ENCODE data around the gene KRTAP4-2.
"Not testable (repeated sequence)": the region's sequence is repeated elsewhere in the genome, so short reads cannot be mapped to it uniquely, and the experiment has no call there.

KRTAP4-2 gene

GRCh38 chr17:41177727-41178271 lies at the start of gene KRTAP4-2:
TSS of gene KRTAP4-2 (minus strand) at chr17:41178221. CDS start at chr17:41178164, 57 bp downstream.
- no peak for DNase-seq (ENCODE audit: low read depth, low spot score)

DNA sequence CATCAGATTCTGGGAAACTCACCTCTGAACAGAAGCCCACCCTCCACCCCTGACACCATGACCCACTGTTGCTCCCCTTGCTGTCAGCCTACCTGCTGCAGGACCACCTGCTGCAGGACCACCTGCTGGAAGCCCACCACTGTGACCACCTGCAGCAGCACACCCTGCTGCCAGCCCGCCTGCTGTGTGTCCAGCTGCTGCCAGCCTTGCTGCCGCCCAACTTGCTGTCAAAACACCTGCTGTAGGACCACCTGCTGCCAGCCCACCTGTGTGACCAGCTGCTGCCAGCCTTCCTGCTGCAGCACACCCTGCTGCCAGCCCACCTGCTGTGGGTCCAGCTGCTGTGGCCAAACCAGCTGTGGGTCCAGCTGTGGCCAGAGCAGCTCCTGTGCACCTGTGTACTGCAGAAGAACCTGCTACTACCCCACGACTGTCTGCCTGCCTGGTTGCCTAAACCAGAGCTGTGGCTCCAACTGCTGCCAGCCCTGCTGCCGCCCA lies 48.6 kb upstream of the KRTAP4-2 start, which contains the start of gene KRTAP9-2:
Gene KRTAP9-2 (plus strand): TSS at position 51 of the 498 bp plus-strand sequence. CDS start 7 bp downstream, at position 58.
- DNase-seq (ENCODE audit: low read depth, low spot score) = not testable (repeated sequence)

DNA sequence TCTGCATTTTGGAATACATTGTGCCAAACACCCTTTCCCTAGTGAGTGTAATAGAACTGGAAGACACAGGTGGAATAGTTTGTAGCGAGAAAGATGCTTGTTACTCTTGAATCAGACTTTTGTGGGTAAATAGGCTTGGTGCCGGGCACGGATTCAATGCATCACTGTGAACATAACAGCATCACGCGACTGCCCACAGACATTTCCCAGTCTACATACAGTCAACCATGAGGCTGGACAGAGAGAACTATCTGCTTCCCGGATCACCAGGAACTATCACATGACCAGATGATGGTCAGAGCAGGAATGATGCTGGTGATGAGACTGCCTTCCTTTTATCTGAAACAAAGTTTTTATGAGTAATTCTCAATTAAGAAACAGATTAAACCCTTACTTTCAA lies 48.0 kb upstream of the KRTAP4-2 start:
- DNase-seq (ENCODE audit: low read depth, low spot score) = no peak

- no peak for DNase-seq (ENCODE audit: low read depth, low spot score)
These were observed 45.8 kb upstream of the KRTAP4-2 start for GRCh38 chr17:41223821-41224220.

- DNase-seq (ENCODE audit: low read depth, low spot score) = no peak
These were observed 37.7 kb upstream of the KRTAP4-2 start for GRCh38 chr17:41215681-41216080.

DNA sequence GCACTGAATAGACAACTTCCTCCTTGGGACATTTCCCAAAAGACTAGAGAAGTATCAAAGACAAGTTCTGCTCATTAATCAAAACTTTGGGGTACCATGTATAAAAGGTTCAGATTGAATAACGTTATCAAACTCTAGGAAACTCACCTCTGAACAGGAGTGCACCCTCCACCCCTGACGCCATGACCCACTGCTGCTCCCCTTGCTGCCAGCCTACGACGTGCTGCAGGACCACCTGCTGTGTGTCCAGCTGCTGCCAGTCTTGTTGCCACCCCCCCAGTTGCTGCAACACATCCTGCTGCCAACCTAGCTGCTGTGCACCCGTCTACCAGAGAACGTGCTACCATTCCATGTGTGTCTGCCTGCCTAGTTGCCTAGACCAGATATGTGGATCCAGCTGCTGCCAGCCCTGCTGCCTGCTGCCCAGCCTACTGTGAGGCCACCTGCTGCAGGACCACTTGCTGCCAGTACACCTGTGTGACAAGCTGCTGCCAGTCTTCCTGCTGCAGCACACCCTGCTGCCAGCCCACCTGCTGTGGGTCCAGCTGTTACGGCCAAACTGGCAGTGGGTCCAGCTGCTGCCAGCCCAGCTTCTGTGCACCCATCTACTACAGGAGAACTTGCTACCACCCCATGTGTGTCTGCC lies 34.6 kb upstream of the KRTAP4-2 start:
- DNase-seq (ENCODE audit: low read depth, low spot score) = no peak

GRCh38 chr17:41211845-41212466 lies 33.9 kb upstream of the KRTAP4-2 start:
- no peak for DNase-seq (ENCODE audit: low read depth, low spot score)

- DNase-seq (ENCODE audit: low read depth, low spot score) = no peak
These were observed 21.5 kb upstream of the KRTAP4-2 start for GRCh38 chr17:41199421-41200078.

DNA sequence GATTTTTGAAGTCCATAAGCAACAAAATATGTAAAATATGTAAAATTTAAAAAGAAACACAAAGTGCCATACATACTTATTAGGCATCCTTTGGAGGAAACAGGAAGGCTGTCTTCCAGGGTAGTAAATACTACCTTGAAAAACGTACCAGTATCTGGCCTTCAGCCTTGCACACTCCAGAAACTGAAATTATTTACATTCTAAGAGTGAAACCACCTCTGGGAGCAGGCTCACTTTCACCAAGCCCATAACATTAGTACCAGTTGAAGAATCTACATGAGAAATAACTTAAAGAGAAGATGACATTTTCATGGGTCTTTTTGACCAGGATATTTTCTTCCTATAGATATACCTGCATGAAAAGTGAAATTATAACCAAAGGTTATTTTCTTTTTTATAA lies 18.0 kb upstream of the KRTAP4-2 start:
- DNase-seq (ENCODE audit: low read depth, low spot score) = no peak

DNA sequence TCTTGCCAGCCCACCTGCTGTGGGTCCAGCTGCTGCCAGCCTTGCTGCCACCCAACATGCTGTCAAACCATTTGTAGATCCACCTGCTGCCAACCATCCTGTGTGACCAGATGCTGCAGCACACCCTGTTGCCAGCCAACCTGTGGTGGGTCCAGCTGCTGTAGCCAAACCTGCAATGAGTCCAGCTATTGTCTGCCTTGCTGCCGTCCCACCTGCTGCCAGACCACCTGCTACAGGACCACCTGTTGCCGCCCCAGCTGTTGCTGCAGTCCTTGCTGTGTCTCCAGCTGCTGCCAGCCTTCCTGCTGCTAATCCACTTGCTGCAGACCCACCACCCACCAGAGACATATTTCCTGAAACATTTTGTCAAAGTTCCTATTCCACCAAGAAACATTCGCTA lies 12.3 kb upstream of the KRTAP4-2 start:
- no peak for DNase-seq (ENCODE audit: low read depth, low spot score)

DNA sequence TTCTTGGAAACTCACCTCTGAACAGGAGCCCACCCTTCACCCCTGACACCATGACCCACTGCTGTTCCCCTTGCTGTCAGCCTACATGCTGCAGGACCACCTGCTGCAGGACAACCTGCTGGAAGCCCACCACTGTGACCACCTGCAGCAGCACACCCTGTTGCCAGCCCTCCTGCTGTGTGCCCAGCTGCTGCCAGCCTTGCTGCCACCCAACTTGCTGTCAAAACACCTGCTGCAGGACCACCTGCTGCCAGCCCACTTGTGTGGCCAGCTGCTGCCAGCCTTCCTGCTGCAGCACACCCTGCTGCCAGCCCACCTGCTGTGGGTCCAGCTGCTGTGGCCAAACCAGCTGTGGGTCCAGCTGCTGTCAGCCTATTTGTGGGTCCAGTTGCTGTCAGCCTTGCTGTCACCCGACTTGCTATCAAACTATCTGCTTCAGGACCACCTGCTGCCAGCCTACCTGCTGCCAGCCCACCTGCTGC lies 11.9 kb upstream of the KRTAP4-2 start, which contains the start of gene KRTAP9-1:
Gene KRTAP9-1 (plus strand): TSS at position 51 of the 482 bp plus-strand sequence. CDS start 0 bp downstream, at position 51.
- DNase-seq (ENCODE audit: low read depth, low spot score) = not testable (repeated sequence)

- no peak for DNase-seq (ENCODE audit: low read depth, low spot score)
These were observed 8.9 kb upstream of the KRTAP4-2 start for GRCh38 chr17:41186872-41187271.

DNA sequence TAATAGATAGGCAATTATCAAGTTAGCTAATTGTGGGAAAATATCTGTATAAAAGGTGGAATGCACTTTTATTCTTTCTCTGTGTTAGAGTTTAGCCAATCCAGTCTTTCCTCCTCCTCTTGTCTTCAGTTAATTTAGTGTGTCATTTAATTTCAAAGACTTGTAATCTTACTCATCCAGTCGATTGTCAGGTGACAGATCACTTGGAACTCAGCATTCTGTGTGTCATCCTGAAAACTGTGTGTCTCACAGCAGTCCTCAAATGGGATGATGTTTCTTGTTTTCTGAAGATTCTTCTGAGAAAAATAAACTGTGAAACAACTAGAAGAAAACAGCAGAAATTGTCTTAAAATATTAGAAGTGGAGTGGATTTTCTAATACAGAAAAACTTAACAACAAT lies 7.0 kb upstream of the KRTAP4-2 start:
- DNase-seq (ENCODE audit: low read depth, low spot score) = no peak

DNA sequence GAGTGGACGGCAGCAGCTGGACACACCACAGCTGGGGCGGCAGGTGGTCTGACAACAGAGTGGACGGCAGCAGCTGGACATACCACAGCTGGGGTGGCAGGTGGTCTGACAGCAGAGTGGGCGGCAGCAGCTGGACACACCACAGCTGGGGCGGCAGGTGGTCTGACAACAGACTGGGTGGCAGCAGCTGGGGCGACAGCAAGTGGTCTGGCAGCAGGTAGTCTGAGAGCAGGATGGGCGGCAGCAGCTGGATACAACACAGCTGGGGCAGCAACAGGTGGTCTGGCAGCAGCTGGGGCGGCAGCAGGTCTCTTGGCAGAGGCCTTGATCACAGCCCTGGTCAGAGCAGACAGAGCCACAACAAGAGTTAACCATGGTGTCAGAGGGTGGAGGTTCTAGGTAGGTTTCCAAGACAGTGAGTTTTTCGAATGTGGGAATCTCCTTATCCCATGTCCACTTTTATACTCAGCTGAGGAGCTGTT lies 6.5 kb upstream of the KRTAP4-2 start, which contains the start of gene KRTAP4-1:
Gene KRTAP4-1 (minus strand): TSS at position 432 of the 482 bp plus-strand sequence. CDS start 57 bp downstream, at position 375.
- DNase-seq (ENCODE audit: low read depth, low spot score) = no peak

DNA sequence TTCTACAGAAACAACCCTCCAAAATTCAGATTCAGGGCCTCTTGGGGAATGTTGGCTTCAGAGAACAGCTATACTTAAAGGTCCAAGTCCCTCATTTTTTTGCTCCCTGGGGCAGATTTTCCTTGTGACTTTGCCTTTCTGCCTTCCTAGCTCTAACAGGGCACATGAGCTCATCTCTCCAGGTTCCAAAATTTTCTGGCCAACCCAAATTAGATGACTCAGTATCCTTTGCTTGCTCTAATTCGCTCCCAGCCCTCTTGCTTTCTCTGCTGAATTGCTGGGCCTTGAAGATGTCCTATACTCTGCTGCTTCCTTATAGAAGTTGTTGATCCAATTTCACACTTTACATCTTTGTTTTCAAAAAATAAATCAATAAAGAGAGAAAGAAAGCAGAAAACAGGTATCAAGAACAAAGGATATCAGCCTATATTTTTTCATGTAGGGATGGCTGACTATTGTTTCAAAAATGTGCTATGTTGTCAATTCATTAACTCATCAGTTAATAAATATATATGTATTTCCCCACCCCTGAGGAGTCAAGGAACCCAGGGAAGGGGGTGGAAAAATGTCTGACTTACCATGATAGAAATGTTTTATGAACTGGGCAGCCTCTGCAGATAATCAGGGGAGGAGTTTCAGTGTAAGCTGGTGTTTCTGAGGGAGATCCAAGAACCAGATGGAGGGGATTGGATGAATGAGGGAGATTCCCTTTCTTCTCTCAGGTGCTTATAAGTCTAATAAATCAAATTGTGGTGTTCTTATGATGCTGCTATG lies 1.0 kb upstream of the KRTAP4-2 start:
- DNase-seq (ENCODE audit: low read depth, low spot score) = no peak

- no peak for DNase-seq (ENCODE audit: low read depth, low spot score)
These were observed 320 bp upstream of the KRTAP4-2 start for GRCh38 chr17:41178341-41178740.

GRCh38 chr17:41176744-41177387 lies 1.2 kb downstream of the KRTAP4-2 start:
- DNase-seq (ENCODE audit: low read depth, low spot score) = no peak

DNA sequence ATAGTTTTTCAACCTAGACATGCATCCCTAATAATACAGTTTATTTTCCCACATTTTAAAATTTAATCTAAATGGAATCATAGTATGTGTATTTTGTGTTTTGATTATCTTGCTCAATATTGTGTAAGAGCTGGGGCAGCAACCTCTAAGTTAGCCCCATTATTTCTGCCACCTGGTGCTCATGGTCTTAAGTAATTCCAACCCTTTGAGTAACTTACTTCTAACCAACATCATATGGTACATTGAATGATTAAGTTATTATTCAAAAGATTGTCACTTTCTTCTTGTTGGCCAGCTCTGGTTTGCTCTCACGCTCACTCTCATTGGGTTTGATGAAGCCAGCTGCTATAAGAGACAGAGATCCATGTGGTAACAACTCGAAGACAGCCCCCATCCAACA lies 6.1 kb downstream of the KRTAP4-2 start:
- no peak for DNase-seq (ENCODE audit: low read depth, low spot score)

DNA sequence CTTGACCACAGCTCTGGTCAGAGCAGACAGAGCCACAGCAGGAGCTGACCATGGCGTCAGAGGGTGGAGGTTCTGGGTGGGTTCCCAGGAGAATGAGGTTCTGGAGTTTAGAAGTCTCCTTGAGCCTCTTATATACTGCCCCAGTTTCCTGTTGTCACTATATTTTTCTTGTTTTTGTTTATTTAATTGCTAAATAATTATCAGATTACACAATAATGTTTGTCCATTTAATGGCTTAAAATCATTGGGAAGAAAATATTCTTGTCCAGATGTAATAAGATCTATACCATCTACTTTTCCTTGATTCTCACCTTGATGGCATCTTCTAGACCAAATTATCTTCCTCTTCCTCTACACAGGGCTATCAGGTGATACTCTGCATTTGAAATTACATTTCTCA lies 9.9 kb downstream of the KRTAP4-2 start, which contains the start of gene KRTAP4-3:
Gene KRTAP4-3 (minus strand): TSS at position 101 of the 400 bp plus-strand sequence. CDS start 49 bp downstream, at position 52.
- no peak for DNase-seq (ENCODE audit: low read depth, low spot score)

DNA sequence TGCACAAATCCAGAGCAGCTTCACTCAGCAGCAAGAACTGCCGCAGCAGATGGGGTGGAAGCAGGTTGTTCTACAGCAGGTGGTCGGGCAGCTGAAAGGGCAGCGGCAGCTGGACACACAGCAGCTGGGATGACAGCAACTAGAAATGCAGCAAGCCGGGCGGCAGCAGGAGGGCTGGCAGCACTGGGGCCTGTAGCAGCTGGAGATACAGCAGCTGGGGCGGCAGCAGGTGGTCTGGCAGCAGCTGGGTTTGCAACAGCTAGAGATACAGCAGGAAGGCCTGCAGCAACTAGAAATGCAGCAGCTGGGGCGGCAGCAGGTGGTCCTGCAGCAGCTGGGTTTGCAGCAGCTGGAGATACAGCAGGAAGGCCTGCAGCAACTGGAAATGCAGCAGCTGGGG lies 10.5 kb downstream of the KRTAP4-2 start:
- no peak for DNase-seq (ENCODE audit: low read depth, low spot score)

Data from brain pericyte (primary cell).